ENCODE data around the gene KCNJ10. TPM values are rescaled to one million over a fixed set of nuclear protein-coding genes. Genes with fewer than 3 reads are reported as not detected.

KCNJ10 gene
- total and polyA plus RNA-seq, 2 of the 13 experiments (the other 11 are each of a cell fraction or from before 2014, with no cell fraction given): 4.4 to 10.3 TPM

GRCh38 chr1:160097911-160098851, 28.2 kb upstream of the KCNJ10 start, which contains the start of gene IGSF8 (continued):
- no peak for TF ChIP-seq HINFP (CRISPR knock-in tag; IDR thresholded peaks at IDR 0.05; ENCODE audit: low read depth)
- peak; percentile 68; the same call in 1 of the 2 replicates for TF ChIP-seq PATZ1 (CRISPR knock-in tag; IDR thresholded peaks at IDR 0.05)
- TF ChIP-seq ZNF646 (CRISPR knock-in tag; IDR thresholded peaks at IDR 0.05): no peak
- TF ChIP-seq RBM39 (IDR thresholded peaks at IDR 0.05; ENCODE audit: low read depth, low read length, poor library complexity, severe bottlenecking): no peak
- TF ChIP-seq HNF1A (IDR thresholded peaks at IDR 0.05; ENCODE audit: low read depth): no peak
- TF ChIP-seq HNF1A (CRISPR knock-in tag; IDR thresholded peaks at IDR 0.05; ENCODE audit: borderline replicate concordance): no peak
- TF ChIP-seq ZNF629 (CRISPR knock-in tag; conservative IDR thresholded peaks at IDR 0.05): no peak
- TF ChIP-seq SNAI1 (CRISPR knock-in tag; IDR thresholded peaks at IDR 0.05; ENCODE audit: borderline replicate concordance): peak; percentile 67; the same call in 1 of the 2 replicates
- no peak for TF ChIP-seq TOPORS (CRISPR knock-in tag; IDR thresholded peaks at IDR 0.05)

Measured in HepG2 (cell line).